ENCODE data around the gene CENPX. TPM values are rescaled to one million over a fixed set of nuclear protein-coding genes. Genes with fewer than 3 reads are reported as not detected.

CENPX gene
- total and polyA plus RNA-seq, 2 of the 13 experiments (the other 11 are each of a cell fraction or from before 2014, with no cell fraction given): 92.7 to 170 TPM

GRCh38 chr17:82050761-82051641 lies 28.3 kb upstream of the CENPX start (continued):
- TF ChIP-seq ZNF280B (CRISPR knock-in tag; IDR thresholded peaks at IDR 0.05; ENCODE audit: borderline replicate concordance) (peak; percentile 14; the same call in 1 of the 2 replicates), CBX1 (IDR thresholded peaks at IDR 0.05; ENCODE audit: low read depth) (no peak), ZZZ3 (CRISPR knock-in tag; IDR thresholded peaks at IDR 0.05; ENCODE audit: borderline replicate concordance) (peak; percentile 90), SP5 (CRISPR knock-in tag; IDR thresholded peaks at IDR 0.05; ENCODE audit: borderline replicate concordance, low read depth) (no peak), ISL2 (CRISPR knock-in tag; IDR thresholded peaks at IDR 0.05) (no peak), E2F2 (CRISPR knock-in tag; IDR thresholded peaks at IDR 0.05; ENCODE audit: borderline replicate concordance) (0 out of 2 replicates have a peak, but pooled peaks have one; percentile 34), GPN1 (CRISPR knock-in tag; IDR thresholded peaks at IDR 0.05; ENCODE audit: borderline replicate concordance) (no peak), JUN (CRISPR knock-in tag; IDR thresholded peaks at IDR 0.05) (no peak), NFAT5 (CRISPR knock-in tag; IDR thresholded peaks at IDR 0.05) (0 out of 2 replicates have a peak, but pooled peaks have one; percentile 22), REPIN1 (CRISPR knock-in tag; IDR thresholded peaks at IDR 0.05; ENCODE audit: borderline replicate concordance, low read depth) (no peak), MNT (IDR thresholded peaks at IDR 0.05) (no peak), TFDP1 (CRISPR knock-in tag; IDR thresholded peaks at IDR 0.05; ENCODE audit: borderline replicate concordance) (no peak; the same call in 1 of the 2 replicates), HMG20A (CRISPR knock-in tag; IDR thresholded peaks at IDR 0.05; ENCODE audit: borderline replicate concordance) (no peak), XBP1 (CRISPR knock-in tag; IDR thresholded peaks at IDR 0.05) (no peak), FOXA1 (IDR thresholded peaks at IDR 0.05) (no peak), FOXA1 (CRISPR knock-in tag; IDR thresholded peaks at IDR 0.05) (no peak), SPEN (CRISPR knock-in tag; IDR thresholded peaks at IDR 0.05; ENCODE audit: low read depth) (peak; percentile 58)

All from HepG2 (cell line).